Sigmoid colon (tissue), 4 donors: Measurements from ENCODE around the gene COL6A1.

ENCODE experiments used
- CTCF ChIP-seq, 4 experiments: fragments of 450-650 bp in 3 of 4; fragments of 200-600 bp in 1 of 4; IDR thresholded peaks; one replicate each; pipeline ENCODE4 v1.5.1; 2016 to 2019; ENCODE audit warnings: antibody characterized with exemption in 4 of 4, mild to moderate bottlenecking in 3 of 4, moderate library complexity in 2 of 4
- POLR2AphosphoS5 ChIP-seq, 4 donors: sonication (generic); formaldehyde crosslinking; IDR thresholded peaks; one replicate each; pipeline ENCODE4 v1.6.1; 2017; ENCODE audit warnings: antibody characterized with exemption in 4 of 4

GRCh38 chr21:46032100-46032499, 50.5 kb downstream of the COL6A1 start:
- no peak for TF ChIP-seq CTCF (IDR thresholded peaks at IDR 0.05)
- TF ChIP-seq POLR2AphosphoS5 (IDR thresholded peaks at IDR 0.05) = no peak
